DMS53 treated with DMSO at 0.1 percent for 48 hours (cell line): ENCODE measurements around the gene MYRFL.
"Not testable (repeated sequence)": the region's sequence is repeated elsewhere in the genome, so short reads cannot be mapped to it uniquely, and the experiment has no call there.

Experiments used
- DNase-seq: peaks from one replicate; lab custom pipeline; 2025; ENCODE audit not compliant: unreplicated experiment; lab: John Stamatoyannopoulos, UW

Gene MYRFL

GRCh38 chr12:69840727-69841126, 15.7 kb downstream of the MYRFL start:
- no peak for DNase-seq

- no peak for DNase-seq
These were observed 18.6 kb downstream of the MYRFL start for GRCh38 chr12:69843608-69844007.

GRCh38 chr12:69844416-69844815, 19.4 kb downstream of the MYRFL start:
- DNase-seq = no peak

GRCh38 chr12:69844836-69845235, 19.8 kb downstream of the MYRFL start:
- no peak for DNase-seq

GRCh38 chr12:69846976-69847375, 21.9 kb downstream of the MYRFL start:
- DNase-seq = no peak

DNA sequence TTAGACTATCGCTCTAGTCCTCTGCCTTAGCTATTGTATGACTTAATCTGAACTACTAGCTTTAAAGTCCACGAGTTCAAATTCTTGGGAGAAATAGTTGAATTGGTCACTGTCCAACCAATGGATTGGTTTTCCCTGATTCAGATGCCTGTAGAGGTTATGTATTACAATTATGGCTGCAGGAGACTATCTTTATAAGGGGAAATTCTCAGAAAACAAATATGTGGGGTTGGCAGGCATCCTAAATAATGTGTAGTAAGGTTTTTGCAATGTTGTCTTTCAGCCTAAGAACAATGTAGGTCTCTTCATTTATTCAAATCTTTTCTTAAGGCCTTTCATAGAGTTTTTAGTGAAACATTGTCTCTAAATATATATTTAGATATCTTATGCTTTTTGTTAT, 26.9 kb downstream of the MYRFL start:
- DNase-seq = no peak

DNA sequence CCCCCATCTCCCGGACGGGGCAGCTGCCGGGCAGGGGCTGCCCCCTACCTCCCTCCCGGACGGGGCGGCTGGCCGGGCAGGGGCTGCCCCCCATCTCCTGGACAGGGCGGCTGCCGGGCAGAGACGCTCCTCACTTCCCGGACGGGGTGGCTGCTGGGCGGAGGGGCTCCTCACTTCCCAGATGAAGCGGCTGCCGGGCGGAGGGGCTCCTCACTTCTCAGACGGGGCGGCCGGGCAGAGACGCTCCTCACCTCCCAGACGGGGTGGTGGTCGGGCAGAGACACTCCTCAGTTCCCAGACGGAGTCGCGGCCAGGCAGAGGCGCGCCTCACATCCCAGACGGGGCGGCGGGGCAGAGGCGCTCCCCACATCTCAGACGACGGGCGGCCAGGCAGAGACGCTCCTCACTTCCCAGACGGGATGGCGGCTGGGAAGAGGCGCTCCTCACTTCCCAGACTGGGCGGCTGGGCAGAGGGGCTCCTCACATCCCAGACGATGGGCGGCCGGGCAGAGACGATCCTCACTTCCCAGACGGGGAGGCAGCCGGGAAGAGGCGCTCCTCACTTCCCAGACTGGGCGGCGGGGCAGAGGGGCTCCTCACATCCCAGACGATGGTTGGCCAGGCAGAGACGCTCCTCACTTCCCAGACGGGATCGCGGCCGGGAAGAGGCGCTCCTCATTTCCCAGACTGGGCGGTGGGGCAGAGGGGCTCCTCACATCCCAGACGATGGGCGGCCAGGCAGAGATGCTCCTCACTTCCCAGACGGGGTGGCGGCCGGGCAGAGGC, 28.3 kb downstream of the MYRFL start:
- DNase-seq = not testable (repeated sequence)

DNA sequence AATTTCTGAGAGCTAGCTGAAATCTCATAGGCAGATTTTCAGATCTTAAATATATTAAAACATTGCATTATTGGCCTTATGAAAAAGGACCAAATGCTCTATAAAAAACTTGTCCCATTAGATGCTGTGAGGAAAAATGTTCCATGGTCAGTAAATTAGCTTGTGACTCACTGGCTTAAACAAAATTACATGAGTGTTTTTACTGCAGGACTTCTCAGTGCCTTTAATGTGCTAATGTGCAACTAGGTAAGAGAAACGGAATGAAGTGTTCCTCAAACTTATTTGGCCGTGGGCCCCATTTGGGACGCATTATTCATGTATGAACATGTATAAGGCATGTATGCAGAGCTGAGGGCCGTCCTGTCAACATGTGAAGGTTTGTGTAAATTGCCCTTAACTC, 41.7 kb downstream of the MYRFL start:
- no peak for DNase-seq

- DNase-seq = no peak
These were observed 43.7 kb downstream of the MYRFL start for GRCh38 chr12:69868695-69869094.

GRCh38 chr12:69872804-69873203, 47.8 kb downstream of the MYRFL start:
- DNase-seq = no peak

GRCh38 chr12:69873429-69873828, 48.4 kb downstream of the MYRFL start:
- DNase-seq = no peak

DNA sequence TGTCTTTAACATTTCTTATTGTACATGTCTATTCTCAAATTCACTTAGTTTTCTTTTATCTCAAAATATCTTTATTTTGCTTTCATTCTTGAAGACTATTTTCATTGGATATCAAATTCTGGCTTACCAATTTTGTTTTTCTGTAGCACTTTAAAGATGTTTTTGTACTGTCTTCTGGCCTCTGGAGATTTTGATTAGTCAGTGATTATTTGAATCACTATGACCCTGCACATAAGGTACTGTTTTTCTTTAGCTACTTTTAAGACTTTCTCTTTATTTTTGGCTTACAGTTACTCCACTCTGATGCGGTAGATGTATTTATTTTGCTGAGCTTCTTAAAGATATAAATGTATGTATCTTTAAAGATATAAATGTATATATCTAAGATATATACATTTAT, 49.6 kb downstream of the MYRFL start:
- DNase-seq = no peak

DNA sequence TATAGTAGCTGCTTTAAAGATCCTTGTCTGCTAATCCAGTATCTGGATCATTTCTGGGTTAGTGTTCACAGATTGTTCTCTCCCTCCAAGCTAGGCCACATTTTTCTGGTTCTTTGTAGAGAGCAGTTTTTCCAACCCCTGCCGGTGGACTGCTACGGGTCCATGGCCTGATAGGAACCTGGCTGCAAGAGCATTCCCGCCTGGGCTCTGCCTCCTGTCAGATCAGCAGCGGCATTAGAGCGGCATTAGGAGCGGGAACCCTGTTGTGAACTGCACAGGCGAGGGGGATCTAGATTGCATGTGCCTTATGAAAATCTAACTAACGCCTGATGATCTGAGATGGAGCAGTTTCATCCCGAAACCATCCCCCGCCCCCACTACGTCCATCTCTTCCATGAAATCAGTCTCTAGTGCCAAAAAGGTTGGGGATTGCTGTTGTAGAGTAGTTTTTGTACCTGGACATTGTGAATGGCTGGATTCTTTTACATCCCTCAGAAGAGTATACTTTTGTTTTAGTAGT, 50.4 kb downstream of the MYRFL start:
- no peak for DNase-seq

- DNase-seq = peak; percentile 87
These were observed 54.3 kb downstream of the MYRFL start for GRCh38 chr12:69879007-69879960.

GRCh38 chr12:69880571-69880970, 55.5 kb downstream of the MYRFL start:
- DNase-seq = no peak

- no peak for DNase-seq
These were observed 56.7 kb downstream of the MYRFL start for GRCh38 chr12:69881771-69882170.

GRCh38 chr12:69884386-69884785, 59.4 kb downstream of the MYRFL start:
- peak; percentile 55 for DNase-seq

- DNase-seq = no peak
These were observed 60.6 kb downstream of the MYRFL start for GRCh38 chr12:69885658-69886057.

DNA sequence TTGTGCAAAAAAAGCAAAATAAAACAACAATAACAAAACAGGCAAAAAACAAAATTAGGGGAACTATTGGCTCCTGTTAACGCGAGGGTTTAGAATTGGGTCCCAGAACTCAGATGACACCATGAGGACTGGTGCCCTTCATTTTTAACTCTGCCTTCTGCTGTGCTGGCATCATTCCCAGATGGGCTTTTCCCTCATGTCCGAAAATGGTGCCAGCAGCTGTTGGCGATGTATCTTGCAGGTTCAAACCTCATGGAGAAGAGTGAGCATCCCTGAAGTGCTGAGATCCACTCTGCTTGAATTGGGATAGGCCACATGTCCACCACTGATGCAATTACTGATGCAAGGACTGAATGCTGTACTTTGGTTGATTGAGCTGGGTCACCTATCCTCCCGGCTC, 61.1 kb downstream of the MYRFL start:
- no peak for DNase-seq

GRCh38 chr12:69886715-69887114, 61.7 kb downstream of the MYRFL start:
- DNase-seq = no peak

- no peak for DNase-seq
These were observed 63.9 kb downstream of the MYRFL start for GRCh38 chr12:69888901-69889300.
